Upper lobe of left lung (tissue), 6 donors: ENCODE measurements around the gene GOLGA3. TPM values are rescaled to one million over a fixed set of nuclear protein-coding genes. Genes with fewer than 3 reads are reported as not detected.

Experiments
- ATAC-seq, 2 donors: fragments of 200-7000 bp; cut with Tn5 transposase; one replicate each; pipeline ENCODE4 v1.9.1; 2022; ENCODE audit warnings: mild to moderate bottlenecking in 2 of 2, moderate library complexity in 2 of 2; ENCODE audit not compliant: low FRiP score in 2 of 2
- DNase-seq, 2 donors: peaks; one replicate each; pipeline ENCODE4 v3.0.0-alpha.2; 2019 to 2020
- H3K27ac ChIP-seq, 4 donors: fragments of 200-600 bp; sonication (generic); one replicate each; pipeline ENCODE4 v1.5.1; 2016 to 2019
- H3K27me3 ChIP-seq, 4 donors: fragments of 200-600 bp; sonication (generic); one replicate each; pipeline ENCODE4 v1.5.1; 2017 to 2019
- H3K36me3 ChIP-seq, 4 donors: fragments of 200-600 bp; sonication (generic); one replicate each; pipeline ENCODE4 v1.5.1; 2016 to 2019
- H3K4me1 ChIP-seq, 4 donors: fragments of 200-600 bp; sonication (generic); one replicate each; pipeline ENCODE4 v1.5.1; 2018 to 2019
- H3K4me3 ChIP-seq, 4 donors: fragments of 200-600 bp; sonication (generic); one replicate each; pipeline ENCODE4 v1.5.1; 2017 to 2019; ENCODE audit warnings: mild to moderate bottlenecking in 2 of 4, moderate library complexity in 1 of 4
- H3K9me3 ChIP-seq, 4 donors: fragments of 200-600 bp; sonication (generic); one replicate each; pipeline ENCODE4 v1.5.1; 2018 to 2019
- EP300 ChIP-seq, 4 donors: sonication (generic); formaldehyde crosslinking; IDR thresholded peaks; one replicate each; pipeline ENCODE4 v1.5.1; 2017; ENCODE audit warnings: antibody characterized with exemption in 4 of 4, control low read depth in 2 of 4
- POLR2A ChIP-seq, 4 donors: fragments of 450-650 bp; IDR thresholded peaks; one replicate each; pipeline ENCODE4 v1.5.1; 2016 to 2017; ENCODE audit warnings: antibody characterized with exemption in 4 of 4, mild to moderate bottlenecking in 2 of 4
- POLR2AphosphoS5 ChIP-seq, 2 donors: sonication (generic); formaldehyde crosslinking; IDR thresholded peaks; one replicate each; pipeline ENCODE4 v1.5.1; 2017; ENCODE audit warnings: antibody characterized with exemption in 2 of 2
- WGBS, 2 donors: methylation state at CpG; one replicate each; pipeline ENCODE4 v1.1.5; 2017 to 2018; 5-methylcytosine and 5-hydroxymethylcytosine counted together
- total RNA-seq, 6 donors: library from RNA; depleted of rRNA in 4 of 6; stranded (reverse); fragments of >200 nt in 4 of 6; gene quantifications; one replicate each; pipeline versions ENCODE4 v1.1.0 to v1.2.1, GENCODE V29; 2016 to 2021
- TF ChIP-seq, protein P1 (sequence below), 6 experiments: fragments of 450-650 bp in 4 of 6; fragments of 200-600 bp in 2 of 6; sonication (generic) in 2 of 6; IDR thresholded peaks; one replicate each; pipeline ENCODE4 v1.5.1; 2016 to 2019; ENCODE audit warnings: antibody characterized with exemption in 6 of 6
- donor health status: DM: no; HTN: no; CAD: no; lungs with moderate emphysema.
- donor health status: DM: no; HTN: yes; CAD: no; lungs with severe emphysema.

The GOLGA3 gene
- total RNA-seq, 6 donors from 2014 or later, result 53.8 to 116 (median 77.9) TPM

DNA sequence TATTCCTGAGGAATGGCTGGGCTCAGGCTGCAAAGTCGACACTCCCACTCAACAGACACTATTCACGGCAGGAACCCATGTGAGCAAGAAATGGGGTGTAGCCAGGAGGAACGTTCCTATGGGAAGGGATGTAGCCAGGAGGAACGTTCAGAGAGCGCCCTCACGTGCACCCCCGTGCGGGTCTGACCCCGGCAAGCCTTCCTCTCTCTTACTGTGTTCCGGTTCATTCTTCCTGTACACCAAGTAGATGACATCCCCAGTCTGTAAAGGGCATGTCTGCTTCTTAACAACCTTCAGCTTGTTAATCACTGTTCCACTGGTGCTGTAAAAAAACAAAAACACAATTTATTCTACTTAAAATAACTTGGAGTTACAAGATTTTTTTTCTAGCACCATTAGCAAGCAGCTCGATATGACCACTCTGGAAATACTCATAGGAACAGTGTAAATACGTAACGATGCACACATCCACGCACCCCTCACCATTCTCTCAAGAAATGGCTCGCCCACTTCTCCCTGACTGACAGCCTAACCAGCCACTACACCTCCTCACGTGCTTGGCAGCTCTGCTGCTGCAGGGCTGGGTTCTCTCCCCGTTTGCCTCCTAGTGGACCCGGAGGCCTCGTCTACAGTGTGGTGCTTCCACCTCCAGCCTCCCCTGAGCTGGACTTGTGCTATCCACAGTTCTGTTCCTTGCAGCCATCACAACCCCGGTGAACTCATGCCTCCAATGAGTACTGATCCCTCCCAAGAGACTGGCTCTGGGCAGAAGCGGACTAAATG lies 43.6 kb upstream of the GOLGA3 start:
- Histone ChIP-seq H3K27ac (no peak overlapping the region), H3K27me3 (no peaks in the 10 kb centered on the region), H3K4me3 (no peak overlapping the region), H3K36me3 (peaks cover 34 to 97% (median 83%) of the 10 kb centered on the region in 4 donors), H3K9me3 (no peaks in the 10 kb centered on the region), H3K4me1 (no peaks in the 10 kb centered on the region)
- ATAC-seq (peak in 1 of 2 donors; percentile 44), DNase-seq (no peak)
- TF ChIP-seq, protein P1, sequence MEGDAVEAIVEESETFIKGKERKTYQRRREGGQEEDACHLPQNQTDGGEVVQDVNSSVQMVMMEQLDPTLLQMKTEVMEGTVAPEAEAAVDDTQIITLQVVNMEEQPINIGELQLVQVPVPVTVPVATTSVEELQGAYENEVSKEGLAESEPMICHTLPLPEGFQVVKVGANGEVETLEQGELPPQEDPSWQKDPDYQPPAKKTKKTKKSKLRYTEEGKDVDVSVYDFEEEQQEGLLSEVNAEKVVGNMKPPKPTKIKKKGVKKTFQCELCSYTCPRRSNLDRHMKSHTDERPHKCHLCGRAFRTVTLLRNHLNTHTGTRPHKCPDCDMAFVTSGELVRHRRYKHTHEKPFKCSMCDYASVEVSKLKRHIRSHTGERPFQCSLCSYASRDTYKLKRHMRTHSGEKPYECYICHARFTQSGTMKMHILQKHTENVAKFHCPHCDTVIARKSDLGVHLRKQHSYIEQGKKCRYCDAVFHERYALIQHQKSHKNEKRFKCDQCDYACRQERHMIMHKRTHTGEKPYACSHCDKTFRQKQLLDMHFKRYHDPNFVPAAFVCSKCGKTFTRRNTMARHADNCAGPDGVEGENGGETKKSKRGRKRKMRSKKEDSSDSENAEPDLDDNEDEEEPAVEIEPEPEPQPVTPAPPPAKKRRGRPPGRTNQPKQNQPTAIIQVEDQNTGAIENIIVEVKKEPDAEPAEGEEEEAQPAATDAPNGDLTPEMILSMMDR (IDR thresholded peaks at IDR 0.05), result no peak
- TF ChIP-seq POLR2A (IDR thresholded peaks at IDR 0.05) (no peak), EP300 (IDR thresholded peaks at IDR 0.05) (no peak), POLR2AphosphoS5 (IDR thresholded peaks at IDR 0.05) (no peak)
- WGBS, 2 donors, result 94 to 95% methylated on average over 19 to 21 of the region's 21 CpGs

DNA sequence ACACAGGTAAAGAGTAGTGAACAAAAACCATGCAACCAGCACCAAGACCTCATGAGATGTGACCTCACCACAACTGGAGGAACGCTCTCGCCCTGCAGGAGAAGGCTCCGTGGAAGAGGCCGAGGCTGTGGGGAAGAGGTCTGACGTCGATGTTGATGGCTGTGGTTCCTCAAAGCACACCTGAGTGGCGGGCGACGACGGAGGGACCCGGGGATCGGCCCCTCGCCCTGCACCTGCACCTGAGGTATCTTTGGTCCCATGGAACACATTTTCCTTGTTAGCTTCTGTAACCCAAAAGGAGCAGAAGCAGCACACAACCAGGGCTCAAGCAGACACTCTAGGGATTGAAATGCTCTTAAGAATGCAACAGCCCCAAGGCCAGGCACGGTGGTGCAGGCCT lies 40.9 kb upstream of the GOLGA3 start:
- Histone ChIP-seq H3K4me1 (no peaks in the 10 kb centered on the region), H3K9me3 (no peaks in the 10 kb centered on the region), H3K27me3 (no peaks in the 10 kb centered on the region), H3K4me3 (no peak overlapping the region), H3K36me3 (peaks cover 28 to 95% (median 76%) of the 10 kb centered on the region in 4 donors), H3K27ac (no peak overlapping the region)
- DNase-seq (no peak), ATAC-seq (no peak)
- WGBS, 2 donors, result 88 to 98% methylated on average over 9 to 14 of the region's 14 CpGs
- TF ChIP-seq, protein P1 (IDR thresholded peaks at IDR 0.05), result no peak
- TF ChIP-seq POLR2A (IDR thresholded peaks at IDR 0.05), result no peak
- no peak for TF ChIP-seq POLR2AphosphoS5 (IDR thresholded peaks at IDR 0.05)
- TF ChIP-seq EP300 (IDR thresholded peaks at IDR 0.05), result no peak

DNA sequence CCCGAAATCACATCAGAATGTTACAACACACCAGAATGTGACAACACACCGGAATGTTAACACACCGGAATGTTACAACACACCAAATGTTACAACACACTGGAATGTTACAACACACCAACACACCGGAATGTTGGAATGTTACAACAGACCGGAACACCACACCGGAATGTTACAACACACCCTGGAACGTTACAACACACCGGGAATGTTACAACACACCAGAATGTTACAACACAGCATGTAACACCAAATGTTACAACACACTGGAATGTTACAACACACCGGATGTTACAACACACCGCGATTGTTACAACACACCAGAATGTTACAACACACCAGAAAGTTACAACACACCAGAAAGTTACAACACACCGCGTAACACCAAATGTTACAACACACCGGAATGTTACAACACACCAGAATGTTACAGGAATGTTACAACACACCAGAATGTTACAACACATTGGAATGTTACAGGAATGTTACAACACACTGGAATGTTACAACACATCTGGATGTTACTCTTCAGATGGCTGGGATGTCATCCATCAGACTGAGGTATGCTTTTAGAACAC lies 37.7 kb upstream of the GOLGA3 start:
- ATAC-seq (no peak), DNase-seq (no peak)
- H3K36me3 ChIP-seq, result peaks cover 17 to 87% (median 62%) of the 10 kb centered on the region in 4 donors
- TF ChIP-seq, protein P1 (IDR thresholded peaks at IDR 0.05), result no peak
- peak; percentile 38 to 84 for TF ChIP-seq POLR2AphosphoS5 (IDR thresholded peaks at IDR 0.05)
- TF ChIP-seq POLR2A (IDR thresholded peaks at IDR 0.05), result peak in 1 of 4 donors; percentile 60
- TF ChIP-seq EP300 (IDR thresholded peaks at IDR 0.05), result no peak
- 77 to 79% methylated on average over 13 to 14 of the region's 14 CpGs for WGBS, 2 donors
- no peaks in the 10 kb centered on the region for H3K4me1 ChIP-seq
- no peak overlapping the region for H3K4me3 ChIP-seq
- H3K27me3 ChIP-seq, result no peaks in the 10 kb centered on the region
- H3K9me3 ChIP-seq, result no peaks in the 10 kb centered on the region
- peak overlapping the region in 3 of 4 donors; percentile 8 to 38 (median 31) for H3K27ac ChIP-seq

DNA sequence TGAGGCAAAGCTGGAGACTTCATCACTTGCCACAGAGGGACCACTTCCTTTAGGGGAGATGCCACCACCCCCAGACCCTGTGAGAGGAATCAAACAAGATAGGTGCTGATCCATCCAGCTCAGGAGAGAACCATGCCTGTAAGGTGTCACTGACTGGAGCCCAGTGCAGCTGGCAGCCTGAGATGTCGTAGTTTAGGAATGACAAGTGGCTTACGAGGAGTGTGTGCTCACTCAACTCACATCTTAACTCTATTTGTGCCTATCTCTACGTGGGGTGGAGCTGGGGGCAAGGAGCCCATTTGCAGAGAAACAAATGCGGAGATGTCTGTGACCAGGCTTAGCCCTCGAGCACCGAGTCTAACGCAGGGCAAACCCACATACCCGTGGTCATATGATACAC lies 32.9 kb upstream of the GOLGA3 start:
- no peaks in the 10 kb centered on the region for H3K4me1 ChIP-seq
- peaks cover 21 to 92% (median 70%) of the 10 kb centered on the region in 4 donors for H3K36me3 ChIP-seq
- H3K4me3 ChIP-seq, result no peak overlapping the region
- no peaks in the 10 kb centered on the region for H3K27me3 ChIP-seq
- TF ChIP-seq POLR2A (IDR thresholded peaks at IDR 0.05) (no peak), POLR2AphosphoS5 (IDR thresholded peaks at IDR 0.05) (no peak), EP300 (IDR thresholded peaks at IDR 0.05) (no peak)
- TF ChIP-seq, protein P1 (IDR thresholded peaks at IDR 0.05), result no peak
- H3K27ac ChIP-seq, result no peak overlapping the region
- ATAC-seq (no peak), DNase-seq (no peak)
- 83 to 85% methylated on average over 8 of the region's 8 CpGs for WGBS, 2 donors
- no peaks in the 10 kb centered on the region for H3K9me3 ChIP-seq
